Fibroblast of pulmonary artery (primary cell): ENCODE results near the gene SLC9C1.

Experiments
- DNase-seq: peaks from one replicate; pipeline ENCODE4 v3.0.0-alpha.2; 2010; ENCODE audit warnings: low read depth
- H3K4me3 ChIP-seq: replicated peaks from 2 replicates; pipeline ENCODE4 v1.5.1; 2011; ENCODE audit warnings: low read depth, mild to moderate bottlenecking, control low read depth, low read length, moderate library complexity
- TF ChIP-seq, protein P1 (sequence below): IDR thresholded peaks from 2 replicates; pipeline ENCODE4 v1.5.1; 2011; ENCODE audit warnings: mild to moderate bottlenecking, control low read depth, low read length, inconsistent platforms; ENCODE audit errors: missing control alignments

SLC9C1 gene

DNA sequence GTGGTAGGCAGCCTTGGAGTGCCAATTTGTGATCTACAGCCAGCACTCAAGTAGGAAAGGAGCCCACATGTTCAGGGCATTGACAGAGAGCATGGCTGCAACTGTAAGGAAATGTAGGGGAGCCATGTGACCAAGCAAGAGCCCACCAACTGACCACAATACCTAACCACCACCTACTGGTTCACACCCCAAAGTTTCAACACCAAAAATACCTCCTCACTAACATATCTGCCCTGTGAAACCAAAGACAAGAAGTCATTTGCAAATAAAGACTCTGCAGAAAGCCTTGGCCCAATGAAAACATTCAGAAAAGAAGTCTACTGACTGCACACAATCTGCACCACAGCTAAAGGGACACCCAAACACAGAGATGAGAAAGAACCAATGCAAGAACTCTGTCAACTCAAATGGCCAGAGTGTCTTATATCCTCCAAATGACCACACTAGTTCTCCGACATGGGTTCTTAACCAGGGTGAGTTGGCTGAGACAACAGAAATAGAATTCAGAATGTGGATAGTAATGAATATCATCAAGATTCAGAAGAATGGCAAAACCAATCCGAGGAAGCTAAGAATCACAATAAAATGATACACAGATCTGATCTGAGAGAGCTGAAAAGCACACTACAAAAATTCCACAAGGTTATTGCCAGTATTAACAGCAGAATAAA lies 40.6 kb downstream of the SLC9C1 start:
- DNase-seq = no peak
- no peak overlapping the region for H3K4me3 ChIP-seq
- TF ChIP-seq, protein P1, sequence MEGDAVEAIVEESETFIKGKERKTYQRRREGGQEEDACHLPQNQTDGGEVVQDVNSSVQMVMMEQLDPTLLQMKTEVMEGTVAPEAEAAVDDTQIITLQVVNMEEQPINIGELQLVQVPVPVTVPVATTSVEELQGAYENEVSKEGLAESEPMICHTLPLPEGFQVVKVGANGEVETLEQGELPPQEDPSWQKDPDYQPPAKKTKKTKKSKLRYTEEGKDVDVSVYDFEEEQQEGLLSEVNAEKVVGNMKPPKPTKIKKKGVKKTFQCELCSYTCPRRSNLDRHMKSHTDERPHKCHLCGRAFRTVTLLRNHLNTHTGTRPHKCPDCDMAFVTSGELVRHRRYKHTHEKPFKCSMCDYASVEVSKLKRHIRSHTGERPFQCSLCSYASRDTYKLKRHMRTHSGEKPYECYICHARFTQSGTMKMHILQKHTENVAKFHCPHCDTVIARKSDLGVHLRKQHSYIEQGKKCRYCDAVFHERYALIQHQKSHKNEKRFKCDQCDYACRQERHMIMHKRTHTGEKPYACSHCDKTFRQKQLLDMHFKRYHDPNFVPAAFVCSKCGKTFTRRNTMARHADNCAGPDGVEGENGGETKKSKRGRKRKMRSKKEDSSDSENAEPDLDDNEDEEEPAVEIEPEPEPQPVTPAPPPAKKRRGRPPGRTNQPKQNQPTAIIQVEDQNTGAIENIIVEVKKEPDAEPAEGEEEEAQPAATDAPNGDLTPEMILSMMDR = no peak

DNA sequence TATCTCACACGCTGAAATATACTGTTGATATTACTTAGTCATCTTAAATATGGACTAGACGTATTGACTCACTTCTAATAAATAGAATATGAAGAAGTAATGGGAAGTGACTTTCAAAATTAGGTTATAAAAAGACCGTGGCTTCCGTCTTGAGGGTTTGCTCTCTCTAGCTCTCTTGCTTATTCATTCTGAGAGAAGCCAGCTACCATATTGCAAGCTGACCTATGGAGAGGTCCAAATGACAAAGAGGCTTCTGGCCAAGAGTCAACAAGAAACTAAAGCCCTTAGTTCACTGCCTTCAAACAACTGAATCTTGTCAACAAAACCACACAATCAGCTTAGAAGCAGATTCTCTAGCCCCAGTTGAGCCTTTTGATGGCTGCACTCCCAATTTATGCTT lies 46.1 kb downstream of the SLC9C1 start:
- H3K4me3 ChIP-seq = no peak overlapping the region
- TF ChIP-seq, protein P1 = no peak
- no peak for DNase-seq

DNA sequence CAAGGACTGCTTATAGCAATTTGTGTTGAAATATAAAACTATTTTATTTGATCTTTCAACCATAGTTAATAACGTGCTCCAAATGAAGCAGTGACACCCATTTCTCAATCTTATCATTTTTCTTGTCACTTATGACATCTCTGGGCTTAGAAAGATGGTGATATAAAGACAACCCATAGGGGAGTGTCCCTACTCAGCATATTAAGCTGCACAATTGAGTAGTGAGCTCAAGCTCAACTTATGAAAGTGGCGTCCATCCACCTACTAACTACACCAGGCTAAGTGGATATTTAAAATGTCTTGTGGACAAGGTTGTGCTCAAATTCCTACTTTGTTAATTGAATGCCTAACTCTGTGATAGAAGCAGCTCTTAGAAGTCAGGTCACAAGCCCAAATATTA lies 46.7 kb downstream of the SLC9C1 start:
- DNase-seq = no peak
- no peak overlapping the region for H3K4me3 ChIP-seq
- TF ChIP-seq, protein P1 = no peak

DNA sequence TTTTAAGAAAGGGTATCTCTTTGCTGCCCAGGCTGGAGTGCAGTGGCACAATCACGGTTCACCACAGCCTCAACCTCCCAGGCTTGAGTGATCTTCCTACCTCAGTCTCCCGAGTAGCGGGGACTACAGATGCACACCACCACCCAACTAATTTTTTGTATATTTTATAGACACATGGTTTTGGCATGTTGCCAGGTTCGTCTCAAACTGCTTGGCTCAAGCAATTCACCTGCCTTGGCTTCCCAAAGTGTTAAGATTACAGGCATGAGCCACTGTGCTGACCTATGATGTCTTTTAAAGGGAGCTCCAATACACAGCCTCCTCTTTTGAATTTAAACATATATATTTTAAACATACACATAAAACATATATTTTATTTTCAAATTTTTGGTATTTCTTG lies 60.9 kb downstream of the SLC9C1 start:
- H3K4me3 ChIP-seq = no peak overlapping the region
- no peak for DNase-seq
- TF ChIP-seq, protein P1 = no peak

- TF ChIP-seq, protein P1 = no peak
- DNase-seq = no peak
- no peak overlapping the region for H3K4me3 ChIP-seq
These were observed 62.3 kb downstream of the SLC9C1 start for GRCh38 chr3:112231727-112232126.

DNA sequence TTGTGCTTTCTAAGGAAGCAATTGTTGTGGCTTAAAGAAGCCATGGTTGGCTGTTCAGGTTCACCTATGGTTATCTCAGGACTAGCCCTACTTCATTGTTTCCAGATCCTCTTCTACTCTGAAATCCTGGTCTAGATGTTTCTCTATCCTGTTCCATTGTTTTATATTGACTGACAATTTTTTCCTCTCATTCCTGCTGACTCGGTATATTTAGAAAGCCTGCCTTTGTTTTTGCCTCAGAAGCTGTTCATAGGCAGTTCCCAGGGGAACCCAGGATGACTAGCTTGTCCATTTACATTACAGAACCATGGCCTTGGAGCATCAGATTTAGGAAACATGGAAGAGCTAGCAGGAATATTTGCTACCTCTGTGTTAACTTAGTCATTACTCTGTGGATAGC lies 64.0 kb downstream of the SLC9C1 start:
- TF ChIP-seq, protein P1 = no peak
- no peak overlapping the region for H3K4me3 ChIP-seq
- DNase-seq = no peak

DNA sequence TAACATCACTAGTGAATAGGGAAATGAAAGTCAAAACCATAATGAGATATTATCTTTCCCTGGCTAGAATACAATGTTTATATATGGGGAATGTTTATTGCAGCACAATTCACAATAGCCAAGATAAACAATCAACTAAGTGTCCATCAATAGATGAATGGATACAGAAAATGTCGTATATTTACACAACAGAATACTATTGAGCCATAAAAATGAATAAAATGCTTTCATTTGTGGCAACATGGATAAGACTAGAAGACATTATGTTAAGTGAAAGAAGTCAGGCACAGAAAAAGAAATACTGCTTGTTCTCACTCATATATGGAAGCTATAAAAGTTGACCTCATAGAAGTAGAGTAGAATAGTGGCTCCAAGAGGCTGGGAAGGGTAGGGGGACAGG lies 65.2 kb downstream of the SLC9C1 start:
- H3K4me3 ChIP-seq = no peak overlapping the region
- TF ChIP-seq, protein P1 = no peak
- DNase-seq = no peak
